Left lung (tissue), 10 donors: ENCODE data around the gene PRKCE. TPM values are rescaled to one million over a fixed set of nuclear protein-coding genes. Genes with fewer than 3 reads are reported as not detected.

Experiments used
- ATAC-seq: fragments of 200-7000 bp; cut with Tn5 transposase; one replicate; pipeline ENCODE4 v1.9.1; 2020; ENCODE audit warnings: moderate library complexity
- DNase-seq, 4 donors: peaks; one replicate each; pipeline ENCODE4 v3.0.0-alpha.2; 2013 to 2020
- H3K27ac ChIP-seq, 2 donors: fragments of 200-600 bp; sonication (generic) in 1 of 2; one replicate each; pipeline versions ENCODE4 v1.5.0 to v1.8.0; 2020 to 2021
- H3K27me3 ChIP-seq, 2 donors: fragments of 200-600 bp; sonication (generic) in 1 of 2; one replicate each; pipeline versions ENCODE4 v1.5.0 to v1.8.0; 2020 to 2021
- H3K36me3 ChIP-seq, 2 donors: fragments of 200-600 bp; sonication (generic) in 1 of 2; one replicate each; pipeline versions ENCODE4 v1.5.0 to v1.8.0; 2020 to 2021
- H3K4me1 ChIP-seq, 2 donors: fragments of 200-600 bp; one replicate each; pipeline ENCODE4 v1.8.0; 2021
- H3K4me3 ChIP-seq, 2 donors: fragments of 200-600 bp; sonication (generic) in 1 of 2; one replicate each; pipeline versions ENCODE4 v1.5.0 to v1.8.0; 2020 to 2021; ENCODE audit warnings: mild to moderate bottlenecking in 1 of 2
- H3K9me3 ChIP-seq, 2 donors: fragments of 200-600 bp; sonication (generic) in 1 of 2; one replicate each; pipeline versions ENCODE4 v1.5.0 to v1.8.0; 2020 to 2021
- intact Hi-C, 2 donors: fragments of 100-400 bp; cut with DNase I; formaldehyde crosslinking; loops; one replicate each; pipeline versions ENCODE4 v1.11.2 to v1.14.2; 2022
- polyA plus RNA-seq, 6 donors: library from polyadenylated mRNA; unstranded; fragments of 120-200 nt; gene quantifications; one replicate each; pipeline ENCODE4 v1.2.1, GENCODE V29; 2013; ENCODE audit not compliant: insufficient read length in 6 of 6
- total RNA-seq, 2 donors: library from RNA; stranded (reverse); fragmentation: NEBNext Ultra II Directional; extraction: Animal tissue kit (Norgen Biotek cat#: 25700); gene quantifications; one replicate each; pipeline ENCODE4 v1.2.1, GENCODE V29; 2021
- TF ChIP-seq, protein P1 (sequence below), 2 donors: fragments of 200-600 bp; sonication (generic) in 1 of 2; IDR thresholded peaks; one replicate each; pipeline versions ENCODE4 v1.5.0 to v1.8.0; 2021; ENCODE audit warnings: antibody characterized with exemption in 2 of 2
- donor health status: DM: no; HTN: yes; CAD: no.
- donor health status: DM: no; HTN: no; CAD: no.

The PRKCE gene
- total and polyA plus RNA-seq, 8 donors: 12.0 to 56.9 (median 14.7) TPM

DNA sequence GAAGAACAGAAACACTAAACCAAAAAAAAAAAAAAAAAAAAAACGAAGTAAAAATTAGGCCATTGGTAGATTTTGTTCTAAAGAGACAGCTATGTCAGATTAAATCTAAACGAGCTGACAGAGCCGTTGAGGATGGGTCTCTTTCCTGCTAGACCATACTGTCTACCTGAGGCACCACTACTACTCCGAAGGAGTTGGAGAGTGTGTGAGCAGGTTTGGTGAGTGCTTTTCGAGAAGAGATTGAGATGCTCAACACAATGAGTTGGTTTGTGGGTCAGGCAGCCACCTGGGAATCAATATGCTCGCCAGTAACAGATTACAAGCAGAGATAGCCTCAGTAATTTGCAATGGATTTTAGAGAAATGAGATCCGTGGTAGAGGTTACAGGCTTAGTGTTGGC is 364.2 kb downstream of the PRKCE start:
- Histone ChIP-seq H3K9me3 (no peaks in the 10 kb centered on the region), H3K4me3 (no peak overlapping the region), H3K27ac (no peak overlapping the region), H3K36me3 (peaks cover 0 to 9% of the 10 kb centered on the region in 2 donors), H3K4me1 (peaks cover 0 to 20% of the 10 kb centered on the region in 2 donors), H3K27me3 (no peaks in the 10 kb centered on the region)
- no peak for DNase-seq
- no peak for ATAC-seq
- TF ChIP-seq, protein P1, sequence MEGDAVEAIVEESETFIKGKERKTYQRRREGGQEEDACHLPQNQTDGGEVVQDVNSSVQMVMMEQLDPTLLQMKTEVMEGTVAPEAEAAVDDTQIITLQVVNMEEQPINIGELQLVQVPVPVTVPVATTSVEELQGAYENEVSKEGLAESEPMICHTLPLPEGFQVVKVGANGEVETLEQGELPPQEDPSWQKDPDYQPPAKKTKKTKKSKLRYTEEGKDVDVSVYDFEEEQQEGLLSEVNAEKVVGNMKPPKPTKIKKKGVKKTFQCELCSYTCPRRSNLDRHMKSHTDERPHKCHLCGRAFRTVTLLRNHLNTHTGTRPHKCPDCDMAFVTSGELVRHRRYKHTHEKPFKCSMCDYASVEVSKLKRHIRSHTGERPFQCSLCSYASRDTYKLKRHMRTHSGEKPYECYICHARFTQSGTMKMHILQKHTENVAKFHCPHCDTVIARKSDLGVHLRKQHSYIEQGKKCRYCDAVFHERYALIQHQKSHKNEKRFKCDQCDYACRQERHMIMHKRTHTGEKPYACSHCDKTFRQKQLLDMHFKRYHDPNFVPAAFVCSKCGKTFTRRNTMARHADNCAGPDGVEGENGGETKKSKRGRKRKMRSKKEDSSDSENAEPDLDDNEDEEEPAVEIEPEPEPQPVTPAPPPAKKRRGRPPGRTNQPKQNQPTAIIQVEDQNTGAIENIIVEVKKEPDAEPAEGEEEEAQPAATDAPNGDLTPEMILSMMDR (IDR thresholded peaks at IDR 0.05): no peak
- intact Hi-C loops: loop anchor here in 1 of 2 donors (10.0 kb wide), 2 partner anchors 279 to 349 kb away; partner anchors contain the start of gene EPAS1

- Histone ChIP-seq H3K27me3 (no peaks in the 10 kb centered on the region), H3K27ac (no peak overlapping the region), H3K4me1 (peaks cover 0 to 15% of the 10 kb centered on the region in 2 donors), H3K36me3 (peaks cover 0 to 9% of the 10 kb centered on the region in 2 donors), H3K4me3 (no peak overlapping the region), H3K9me3 (no peaks in the 10 kb centered on the region)
- intact Hi-C loops: loop anchor here in 1 of 2 donors (10.0 kb wide), 2 partner anchors 279 to 349 kb away; partner anchors contain the start of gene EPAS1
- TF ChIP-seq, protein P1 (IDR thresholded peaks at IDR 0.05): no peak
- no peak for DNase-seq
- ATAC-seq: no peak
Measured at GRCh38 chr2:46016091-46016490, 364.6 kb downstream of the PRKCE start.

GRCh38 chr2:46018773-46019591 is 367.5 kb downstream of the PRKCE start:
- TF ChIP-seq, protein P1 (IDR thresholded peaks at IDR 0.05): no peak
- peaks cover 0 to 4% of the 10 kb centered on the region in 2 donors for H3K36me3 ChIP-seq
- no peaks in the 10 kb centered on the region for H3K27me3 ChIP-seq
- no peak overlapping the region for H3K27ac ChIP-seq
- H3K4me3 ChIP-seq: no peak overlapping the region
- no peaks in the 10 kb centered on the region for H3K9me3 ChIP-seq
- ATAC-seq (no peak), DNase-seq (no peak)
- peaks cover 0 to 12% of the 10 kb centered on the region in 2 donors for H3K4me1 ChIP-seq
- intact Hi-C loops: loop anchor here in 1 of 2 donors (10.0 kb wide), 2 partner anchors 276 to 346 kb away; partner anchors contain the start of gene EPAS1

- Histone ChIP-seq H3K27me3 (no peaks in the 10 kb centered on the region), H3K4me3 (no peak overlapping the region), H3K4me1 (peaks cover 0 to 7% of the 10 kb centered on the region in 2 donors), H3K36me3 (peaks cover 0 to 4% of the 10 kb centered on the region in 2 donors), H3K27ac (no peak overlapping the region), H3K9me3 (no peaks in the 10 kb centered on the region)
- ATAC-seq: no peak
- intact Hi-C loops: no loop called here
- TF ChIP-seq, protein P1 (IDR thresholded peaks at IDR 0.05): no peak
- DNase-seq: no peak
Measured at GRCh38 chr2:46020416-46020815, 368.9 kb downstream of the PRKCE start.

DNA sequence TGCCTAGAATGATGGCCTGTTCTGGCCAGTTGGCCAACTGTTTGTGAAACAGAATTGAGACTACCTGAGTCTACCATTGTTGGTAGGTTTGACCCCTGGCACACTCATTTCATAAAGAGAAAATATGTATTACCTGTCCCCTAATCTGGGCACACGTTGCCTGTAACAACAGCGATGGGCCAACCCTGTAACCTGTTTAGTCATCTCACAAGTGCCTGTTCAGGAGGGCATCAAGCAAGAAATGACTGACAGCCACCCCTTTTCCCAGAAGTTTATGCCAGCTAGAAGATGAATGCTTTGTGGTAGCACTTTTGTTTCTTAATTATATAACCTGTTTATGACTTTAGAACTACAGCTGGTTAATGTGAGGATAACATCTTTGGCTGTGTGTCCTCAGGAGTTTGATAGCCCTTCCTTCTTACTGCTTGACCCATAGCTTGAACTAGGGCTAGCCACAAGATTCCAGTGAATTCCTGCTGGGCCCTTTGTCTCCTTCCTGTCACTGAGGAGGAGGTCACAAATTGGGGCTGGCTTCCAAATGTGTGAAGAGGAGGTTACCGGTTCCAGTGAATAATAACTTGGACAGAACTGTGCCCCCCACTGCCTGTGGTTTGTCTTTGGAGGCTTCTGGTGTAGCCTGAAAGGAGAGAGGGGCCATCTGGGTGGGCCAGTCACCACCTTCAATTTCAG is 371.8 kb downstream of the PRKCE start:
- intact Hi-C loops: no loop called here
- Histone ChIP-seq H3K27me3 (no peaks in the 10 kb centered on the region), H3K9me3 (no peaks in the 10 kb centered on the region), H3K4me1 (peaks cover 0 to 7% of the 10 kb centered on the region in 2 donors), H3K4me3 (no peak overlapping the region), H3K27ac (no peak overlapping the region), H3K36me3 (peaks cover 0 to 4% of the 10 kb centered on the region in 2 donors)
- TF ChIP-seq, protein P1 (IDR thresholded peaks at IDR 0.05): no peak
- no peak for ATAC-seq
- no peak for DNase-seq
